ENCODE data around the gene KLF16. TPM values are rescaled to one million over a fixed set of nuclear protein-coding genes. Genes with fewer than 3 reads are reported as not detected.

KLF16 gene
- total RNA-seq, 1 donor from 2014 or later: 5.0 TPM

- DNase-seq: no peak
These were observed 22.8 kb downstream of the KLF16 start for GRCh38 chr19:1840541-1841115.

- no peak for DNase-seq
These were observed 23.5 kb downstream of the KLF16 start for GRCh38 chr19:1839658-1840540.

- peak; percentile 51 for DNase-seq
These were observed 25.7 kb downstream of the KLF16 start for GRCh38 chr19:1837625-1838105.

GRCh38 chr19:1837222-1837565, 26.2 kb downstream of the KLF16 start:
- no peak for DNase-seq

- no peak for DNase-seq
These were observed 26.7 kb downstream of the KLF16 start for GRCh38 chr19:1836458-1837221.

GRCh38 chr19:1833540-1833939, 29.8 kb downstream of the KLF16 start:
- DNase-seq: no peak

GRCh38 chr19:1832046-1832663, 31.2 kb downstream of the KLF16 start:
- DNase-seq: no peak

- DNase-seq: no peak
These were observed 32.4 kb downstream of the KLF16 start for GRCh38 chr19:1830978-1831377.

- no peak for DNase-seq
These were observed 32.8 kb downstream of the KLF16 start for GRCh38 chr19:1830568-1830967.

- DNase-seq: no peak
These were observed 33.4 kb downstream of the KLF16 start for GRCh38 chr19:1829958-1830357.

- no peak for DNase-seq
These were observed 34.8 kb downstream of the KLF16 start for GRCh38 chr19:1828279-1829238.

- no peak for DNase-seq
These were observed 35.7 kb downstream of the KLF16 start for GRCh38 chr19:1827566-1828278.

- DNase-seq: no peak
These were observed 36.5 kb downstream of the KLF16 start for GRCh38 chr19:1826557-1827521.

- peak; percentile 89 for DNase-seq
These were observed 37.3 kb downstream of the KLF16 start for GRCh38 chr19:1825909-1826556.

- DNase-seq: no peak
These were observed 39.1 kb downstream of the KLF16 start for GRCh38 chr19:1824252-1824622.

- no peak for DNase-seq
These were observed 39.7 kb downstream of the KLF16 start for GRCh38 chr19:1823539-1824251.

GRCh38 chr19:1823020-1823419, 40.4 kb downstream of the KLF16 start:
- no peak for DNase-seq

GRCh38 chr19:1822210-1822609, 41.2 kb downstream of the KLF16 start:
- DNase-seq: no peak
